OCI-LY3 (cell line): Measurements from ENCODE around the gene ANKRD13D.
A peak's percentile ranks its signal among the peaks of the same experiment; 100 is the strongest.

Experiments used
- H2AFZ ChIP-seq: fragments of 200-600, 300-600 bp; shearing (Covaris generic); 2 replicates; pipeline ENCODE4 v1.6.0; 2014; ENCODE audit warnings: antibody characterized with exemption, low read depth, low read length
- H3K27ac ChIP-seq: fragments of 200-600, 300-600 bp; sonication (generic); 2 replicates; pipeline ENCODE4 v1.5.1; 2014; ENCODE audit warnings: mild to moderate bottlenecking, low read length, moderate library complexity, mixed read lengths
- H3K27me3 ChIP-seq: fragments of 200-600, 300-600 bp; sonication (generic); 2 replicates; pipeline ENCODE4 v1.6.1; 2014; ENCODE audit warnings: low read depth, low read length, mixed read lengths
- H3K36me3 ChIP-seq: fragments of 200-600, 300-600 bp; sonication (generic); replicated peaks from 2 replicates; pipeline ENCODE3; 2014; ENCODE audit warnings: low read depth, low read length, mixed read lengths
- H3K4me1 ChIP-seq: fragments of 300-600, 200-600 bp; sonication (generic); 2 replicates; pipeline ENCODE4 v1.6.1; 2014; ENCODE audit warnings: low read length, mixed read lengths
- H3K4me2 ChIP-seq: fragments of 200-600, 300-600 bp; sonication (generic); 2 replicates; pipeline ENCODE4 v1.6.1; 2014; ENCODE audit warnings: low read length, mixed read lengths
- H3K4me3 ChIP-seq: fragments of 300-600, 200-600 bp; sonication (generic); 2 replicates; pipeline ENCODE4 v1.5.1; 2014; ENCODE audit warnings: antibody characterized with exemption, mild to moderate bottlenecking, low read length, moderate library complexity
- H3K79me2 ChIP-seq: fragments of 300-600, 200-600 bp; shearing (Covaris generic); 2 replicates; pipeline ENCODE4 v1.6.1; 2014; ENCODE audit warnings: mild to moderate bottlenecking, low read length, mixed read lengths
- H3K9ac ChIP-seq: fragments of 300-600, 200-600 bp; shearing (Covaris generic); 2 replicates; pipeline ENCODE4 v1.6.0; 2014; ENCODE audit warnings: mild to moderate bottlenecking, low read length, moderate library complexity
- H3K9me3 ChIP-seq: fragments of 200-600, 300-600 bp; shearing (Covaris generic); 2 replicates; pipeline ENCODE4 v1.6.1; 2014; ENCODE audit warnings: low read length, mixed read lengths; ENCODE audit not compliant: insufficient read depth
- H4K20me1 ChIP-seq: fragments of 200-600, 300-600 bp; sonication (generic); 2 replicates; pipeline ENCODE4 v1.6.1; 2016; ENCODE audit warnings: low read length, mixed read lengths; ENCODE audit not compliant: insufficient read depth
- CTCF ChIP-seq: fragments of 200-600, 300-600 bp; sonication (generic); IDR thresholded peaks from 2 replicates; pipeline ENCODE4 v1.5.1; 2014; ENCODE audit warnings: antibody characterized with exemption, low read length, low read depth
- EZH2phosphoT487 ChIP-seq: fragments of 200-600 bp; shearing (Covaris generic); IDR thresholded peaks from 2 replicates; pipeline ENCODE4 v1.6.1; 2018; ENCODE audit warnings: antibody characterized with exemption, mixed run types, low read depth

The ANKRD13D gene

GRCh38 chr11:67268962-67269268, 20.2 kb upstream of the ANKRD13D start:
- Histone ChIP-seq H3K27ac (peak overlapping the region; percentile 97), H3K9me3 (no peaks in the 10 kb centered on the region), H3K36me3 (peaks cover 46% of the 10 kb centered on the region), H3K4me1 (peaks cover 57% of the 10 kb centered on the region), H3K4me2 (peak overlapping the region; percentile 98), H3K4me3 (peak overlapping the region; percentile 79), H3K9ac (peak overlapping the region; percentile 25), H3K79me2 (peaks cover 75% of the 10 kb centered on the region), H3K27me3 (no peaks in the 10 kb centered on the region), H4K20me1 (peaks cover 54% of the 10 kb centered on the region), H2AFZ (no peak overlapping the region)
- TF ChIP-seq CTCF = no peak
- TF ChIP-seq EZH2phosphoT487 = no peak

- no peak for TF ChIP-seq CTCF
- no peak for TF ChIP-seq EZH2phosphoT487
- Histone ChIP-seq H3K4me3 (peak overlapping the region; percentile 79; the same call in 1 of the 2 replicates), H2AFZ (no peak overlapping the region), H3K9ac (peak overlapping the region; percentile 7; the same call in 1 of the 2 replicates), H3K4me2 (peak overlapping the region; percentile 98), H3K4me1 (peaks cover 57% of the 10 kb centered on the region), H3K27ac (no peak overlapping the region), H3K36me3 (peaks cover 46% of the 10 kb centered on the region), H4K20me1 (peaks cover 56% of the 10 kb centered on the region), H3K79me2 (peaks cover 82% of the 10 kb centered on the region), H3K27me3 (no peaks in the 10 kb centered on the region), H3K9me3 (no peaks in the 10 kb centered on the region)
These were observed 19.5 kb upstream of the ANKRD13D start for GRCh38 chr11:67269401-67270255.

- H3K9ac ChIP-seq = no peak overlapping the region
- H3K79me2 ChIP-seq = peaks cover 91% of the 10 kb centered on the region
- peaks cover 57% of the 10 kb centered on the region for H3K4me1 ChIP-seq
- H3K4me2 ChIP-seq = peak overlapping the region; percentile 98
- H2AFZ ChIP-seq = no peak overlapping the region
- H3K27ac ChIP-seq = no peak overlapping the region
- H3K4me3 ChIP-seq = no peak overlapping the region; the same call in 1 of the 2 replicates
- no peak for TF ChIP-seq EZH2phosphoT487
- no peak for TF ChIP-seq CTCF
- no peaks in the 10 kb centered on the region for H3K9me3 ChIP-seq
- peaks cover 59% of the 10 kb centered on the region for H4K20me1 ChIP-seq
- H3K36me3 ChIP-seq = peaks cover 46% of the 10 kb centered on the region
- no peaks in the 10 kb centered on the region for H3K27me3 ChIP-seq
These were observed 18.6 kb upstream of the ANKRD13D start for GRCh38 chr11:67270256-67271204.

- TF ChIP-seq EZH2phosphoT487 (no peak), CTCF (no peak)
- Histone ChIP-seq H3K9ac (no peak overlapping the region), H3K79me2 (peaks cover 97% of the 10 kb centered on the region), H4K20me1 (peaks cover 59% of the 10 kb centered on the region), H3K4me1 (peaks cover 58% of the 10 kb centered on the region), H2AFZ (no peak overlapping the region), H3K27ac (no peak overlapping the region), H3K27me3 (no peaks in the 10 kb centered on the region), H3K4me2 (peak overlapping the region; percentile 21; the same call in 1 of the 2 replicates), H3K36me3 (peaks cover 46% of the 10 kb centered on the region), H3K9me3 (no peaks in the 10 kb centered on the region), H3K4me3 (no peak overlapping the region)
These were observed 17.9 kb upstream of the ANKRD13D start for GRCh38 chr11:67271205-67271540.
